Medulla oblongata (tissue), 1 donor: ENCODE data around the gene MSI2.

ENCODE experiments used
- DNase-seq: peaks from one replicate; pipeline ENCODE4 v3.0.0-alpha.2; 2015; ENCODE audit errors: extremely low spot score

The MSI2 gene

GRCh38 chr17:57502811-57503241 is 246.5 kb downstream of the MSI2 start:
- DNase-seq, result no peak

- no peak for DNase-seq
Measured at GRCh38 chr17:57504208-57504607, 247.9 kb downstream of the MSI2 start.

GRCh38 chr17:57505841-57506773 is 249.8 kb downstream of the MSI2 start:
- DNase-seq, result no peak

DNA sequence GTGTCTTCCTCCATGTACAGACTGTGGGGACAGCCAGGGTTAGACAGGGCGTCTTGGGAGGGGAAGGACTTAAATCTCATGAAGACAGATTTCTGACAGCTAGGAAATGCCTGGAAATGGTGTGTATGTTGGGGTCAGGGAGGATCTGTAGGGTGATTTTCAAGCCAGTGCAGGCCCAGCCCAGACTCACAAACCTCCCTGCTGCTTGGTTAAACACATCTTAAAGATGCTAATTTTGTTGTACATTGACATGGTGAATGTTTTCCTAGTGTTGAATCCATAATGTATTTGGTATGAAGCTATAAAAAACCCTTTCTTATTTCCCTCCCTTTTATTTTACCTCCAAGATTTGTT is 250.4 kb downstream of the MSI2 start:
- DNase-seq, result no peak

GRCh38 chr17:57507828-57508227 is 251.5 kb downstream of the MSI2 start:
- no peak for DNase-seq

DNA sequence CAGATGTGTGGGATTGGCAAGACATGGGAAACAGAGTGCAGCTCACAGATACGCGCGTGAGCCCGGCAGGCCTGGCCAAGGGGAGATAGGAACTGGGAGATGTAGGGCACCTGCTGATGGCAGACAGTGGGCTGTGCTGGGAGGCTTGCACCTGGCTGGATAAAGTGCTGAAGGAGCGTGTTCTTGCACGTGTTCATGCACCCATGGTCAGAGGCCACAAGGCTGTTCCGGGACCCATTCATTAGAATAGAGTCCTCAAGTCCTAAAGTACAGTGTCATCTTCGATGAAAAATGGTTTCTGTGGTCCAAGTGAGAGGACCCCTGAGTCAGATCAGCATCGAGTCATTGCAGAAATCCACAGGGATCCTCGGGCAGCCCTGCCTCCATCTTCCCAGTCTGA is 252.3 kb downstream of the MSI2 start:
- DNase-seq, result no peak

DNA sequence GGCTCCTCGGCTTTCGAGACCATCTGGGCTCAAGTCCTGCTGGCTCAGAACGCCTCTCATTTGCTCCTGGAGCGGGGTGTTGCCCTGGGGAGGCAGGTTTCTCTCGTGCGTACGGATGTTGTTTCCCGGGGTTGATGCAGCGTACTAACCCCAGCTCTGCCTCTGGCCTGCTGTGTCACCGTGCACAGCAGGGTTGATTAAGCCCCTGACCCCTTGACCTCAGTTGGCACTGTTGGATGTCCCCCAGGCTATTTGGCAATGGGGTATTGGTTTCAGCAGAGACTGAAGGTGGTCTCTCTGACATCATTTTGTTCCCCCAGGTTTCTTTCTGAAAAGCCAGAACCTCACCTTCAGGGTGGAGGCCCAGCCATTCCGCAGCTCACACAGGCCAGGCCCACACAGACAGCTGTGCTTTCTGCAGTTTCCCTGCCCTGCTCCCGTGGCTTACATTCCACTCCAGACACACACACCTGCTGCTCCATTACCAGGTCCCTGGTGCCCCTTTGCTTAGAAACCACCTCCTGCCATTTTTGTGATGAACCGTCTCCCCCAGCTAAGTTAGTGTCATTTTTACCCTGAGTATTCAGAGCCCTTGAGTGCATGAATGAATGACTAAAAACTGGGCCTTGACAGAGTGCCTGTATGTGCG is 255.3 kb downstream of the MSI2 start:
- DNase-seq, result no peak

GRCh38 chr17:57512258-57512657 is 255.9 kb downstream of the MSI2 start:
- DNase-seq, result no peak

DNA sequence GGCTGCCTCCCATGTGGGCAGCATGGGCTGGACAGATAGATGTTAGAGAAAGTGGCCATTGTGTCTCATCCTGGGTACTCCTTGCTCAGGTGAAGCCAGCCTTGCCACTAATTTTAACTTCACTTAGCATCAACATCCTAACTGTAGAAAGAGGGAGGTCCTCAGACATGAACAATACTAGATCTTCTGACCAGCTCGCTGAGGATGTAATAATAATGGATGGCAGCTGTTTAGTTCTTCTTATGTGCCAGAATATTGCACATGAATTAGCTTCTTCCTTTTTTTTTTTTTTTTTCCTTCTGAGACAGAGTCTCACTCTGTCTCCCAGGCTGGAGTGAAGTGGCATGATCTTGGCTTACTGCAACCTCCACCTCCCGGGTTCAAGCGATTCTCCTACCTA is 256.4 kb downstream of the MSI2 start:
- no peak for DNase-seq

DNA sequence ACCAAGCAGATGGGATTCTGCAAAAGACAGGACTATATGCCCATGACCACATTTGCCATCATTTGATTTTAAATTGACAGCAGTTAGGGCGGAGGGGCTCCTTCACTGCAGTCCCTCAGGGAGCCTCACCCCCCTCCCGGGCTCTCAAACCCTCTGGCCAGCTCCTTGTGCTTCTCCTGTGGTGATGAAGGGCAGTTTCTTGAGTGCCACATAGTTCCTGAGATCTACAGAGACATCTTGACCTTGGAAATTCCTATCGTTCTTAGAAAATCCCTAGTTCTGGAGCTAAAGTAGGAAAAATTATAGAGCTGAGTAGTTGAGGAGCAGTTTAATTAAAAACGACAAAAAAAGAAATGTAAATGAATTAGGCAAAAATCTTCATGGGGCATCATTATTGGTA is 257.2 kb downstream of the MSI2 start:
- DNase-seq, result no peak

DNA sequence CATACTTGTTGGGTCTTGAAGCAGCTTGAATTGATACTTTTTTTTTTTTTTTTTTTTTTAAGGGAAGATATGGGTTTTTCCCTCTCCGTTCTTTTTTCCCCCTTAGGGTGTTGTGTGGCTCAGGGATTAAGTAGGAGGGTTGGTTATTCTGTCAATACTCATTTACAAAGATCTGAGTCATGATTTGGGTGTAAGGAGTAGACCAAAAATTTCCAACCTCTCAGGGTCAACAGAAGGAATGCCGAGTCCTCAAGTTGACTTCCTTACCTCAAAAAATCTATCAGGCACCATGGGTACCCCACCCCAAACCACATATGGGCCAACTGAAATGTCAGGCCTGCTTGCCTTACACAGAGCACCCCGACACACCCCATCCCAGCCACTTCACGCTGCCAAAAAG is 258.3 kb downstream of the MSI2 start:
- DNase-seq, result no peak

GRCh38 chr17:57515662-57516211 is 259.4 kb downstream of the MSI2 start:
- DNase-seq, result no peak

DNA sequence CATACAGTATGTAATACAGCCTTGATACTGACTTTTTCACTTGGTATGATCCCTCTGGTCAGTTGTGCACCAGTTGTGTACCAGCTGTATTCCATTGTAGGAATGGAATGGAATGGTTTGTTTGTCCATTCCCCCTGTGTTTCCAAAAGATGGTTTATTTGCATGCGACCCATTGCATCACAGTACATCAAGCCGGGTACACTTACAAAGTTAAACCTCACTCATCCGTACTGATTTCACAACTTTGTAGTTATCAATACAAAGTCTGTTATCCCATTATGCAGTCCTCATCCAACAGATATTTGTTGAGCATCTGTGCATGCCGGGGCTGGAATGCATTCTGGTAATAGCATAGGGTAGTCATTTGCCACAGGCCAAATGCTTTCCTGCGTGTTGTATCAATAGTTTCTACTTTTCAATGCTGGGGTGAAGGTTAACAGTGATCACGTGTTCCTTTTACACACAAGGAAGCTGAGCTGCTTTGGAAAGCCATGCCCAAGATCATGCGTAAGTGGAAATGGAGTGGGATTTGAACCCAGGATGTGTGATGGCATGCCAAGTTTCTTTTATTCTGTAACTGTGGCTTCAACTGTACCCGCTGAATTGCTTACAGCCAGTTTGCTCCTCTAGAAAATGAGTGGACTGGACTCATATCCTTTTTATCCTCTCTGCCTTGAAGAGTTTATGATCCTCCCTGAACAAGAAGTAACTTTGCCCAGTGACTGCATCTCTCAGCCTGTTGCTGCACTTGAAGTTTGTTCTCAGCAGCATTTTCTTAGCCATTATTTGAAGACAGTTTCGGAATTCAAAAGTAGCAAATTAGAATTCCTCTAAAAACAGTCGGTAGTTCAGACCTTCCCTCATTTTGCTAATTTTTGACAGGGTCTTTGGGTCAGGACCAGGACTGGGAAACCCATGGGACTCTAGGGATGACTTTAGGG is 260.2 kb downstream of the MSI2 start:
- no peak for DNase-seq

DNA sequence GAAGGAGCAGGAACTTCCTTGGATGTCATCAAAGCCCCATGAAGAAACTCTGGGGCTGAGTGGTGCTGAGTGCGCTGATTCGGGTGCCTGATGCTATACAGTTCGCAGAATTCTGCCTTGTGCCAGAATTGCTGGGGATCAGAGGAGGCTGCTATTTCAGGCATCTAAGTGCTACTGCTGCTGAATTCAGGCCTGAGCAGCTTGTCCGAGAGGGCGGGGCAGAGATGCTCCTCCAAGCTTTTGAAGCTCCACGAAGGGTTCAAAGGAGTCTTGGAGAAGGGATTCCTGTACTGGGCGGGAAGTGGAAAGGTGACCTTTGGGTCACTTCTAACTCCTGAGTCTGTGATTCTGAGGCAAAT is 260.9 kb downstream of the MSI2 start:
- DNase-seq, result no peak

GRCh38 chr17:57517632-57518456 is 261.5 kb downstream of the MSI2 start:
- DNase-seq, result no peak

DNA sequence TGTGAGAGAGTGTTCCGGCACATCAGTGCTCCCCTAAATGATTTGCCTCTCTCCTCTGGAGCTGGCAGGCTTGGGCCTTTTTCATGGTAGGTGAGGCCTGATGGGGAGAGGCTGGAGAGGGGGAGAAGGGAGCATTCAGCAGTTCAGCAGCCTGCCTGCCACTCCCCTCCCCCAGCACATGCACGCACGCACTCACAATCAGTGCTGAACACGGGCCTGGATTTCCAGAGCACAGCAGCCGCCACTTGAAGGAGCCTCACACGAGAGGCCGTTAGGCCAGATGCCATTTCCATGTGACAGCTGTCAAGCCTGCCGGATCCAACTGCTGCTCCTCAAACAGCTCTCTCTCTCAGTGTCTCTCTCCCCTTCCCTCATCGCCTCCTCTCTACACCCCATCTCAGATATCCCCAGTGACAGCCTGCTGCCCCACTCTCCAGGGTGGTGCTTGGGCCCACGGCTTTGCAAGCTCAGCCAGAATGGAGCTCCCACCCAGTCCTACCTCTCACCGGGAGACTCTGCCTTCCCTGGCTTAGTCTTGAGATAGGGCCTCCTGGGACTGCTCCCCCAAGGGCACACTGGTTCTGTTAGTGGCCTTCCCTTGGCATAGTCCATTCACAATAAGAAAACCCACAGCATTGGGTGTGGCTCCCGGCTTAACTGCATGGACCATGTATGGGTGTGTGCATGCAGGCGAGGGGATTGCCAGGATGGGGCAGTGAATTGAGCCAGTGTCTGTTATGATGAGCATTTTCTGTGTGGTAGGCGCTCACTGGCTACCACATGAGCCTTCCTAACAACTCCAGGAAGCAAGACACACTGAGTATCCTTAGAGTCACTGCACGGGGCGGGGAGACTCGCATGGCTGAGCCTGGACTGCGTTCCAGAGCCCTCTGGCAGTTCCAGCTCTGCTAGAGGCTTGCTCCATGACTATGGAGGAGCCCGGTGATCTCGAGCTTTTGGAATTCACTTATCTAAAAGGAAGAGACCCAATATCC is 262.6 kb downstream of the MSI2 start:
- peak; percentile 48 for DNase-seq

DNA sequence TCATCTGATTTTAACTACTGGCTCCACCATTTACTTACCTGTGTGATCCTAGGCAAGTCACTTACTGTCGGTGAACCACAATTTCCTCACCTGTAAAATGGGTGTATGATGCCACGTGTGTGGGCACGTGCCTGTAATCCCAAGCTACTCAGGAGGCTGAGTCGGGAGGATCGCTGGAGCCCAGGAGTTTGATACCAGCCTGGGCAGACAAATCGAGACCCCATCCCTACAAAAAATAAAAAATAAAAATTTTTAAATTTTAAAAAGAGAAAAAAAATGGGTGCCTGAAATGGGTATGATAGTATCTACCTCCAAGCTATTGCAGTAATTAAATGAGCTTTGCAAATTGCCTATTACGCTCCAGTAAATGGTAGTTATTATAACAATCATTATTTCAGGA is 263.5 kb downstream of the MSI2 start:
- no peak for DNase-seq

GRCh38 chr17:57521606-57522005 is 265.3 kb downstream of the MSI2 start:
- no peak for DNase-seq

- no peak for DNase-seq
Measured at GRCh38 chr17:57522042-57523005, 266.0 kb downstream of the MSI2 start.
